Prostate gland (tissue), 2 donors: Measurements from ENCODE around the gene IFNG.

ENCODE experiments used
- POLR2AphosphoS5 ChIP-seq: sonication (generic); formaldehyde crosslinking; IDR thresholded peaks from one replicate; pipeline ENCODE4 v1.6.1; 2017; ENCODE audit warnings: antibody characterized with exemption
- TF ChIP-seq, protein P1 (sequence below), 4 experiments: fragments of 200-600 bp in 2 of 4; fragments of 450-650 bp in 2 of 4; sonication (generic) in 2 of 4; IDR thresholded peaks; 1 replicate in 3 of 4; 2 replicates in 1 of 4; pipeline ENCODE4 v1.5.1; 2016 to 2019; ENCODE audit warnings: antibody characterized with exemption in 4 of 4, mild to moderate bottlenecking in 2 of 4, moderate library complexity in 2 of 4

DNA sequence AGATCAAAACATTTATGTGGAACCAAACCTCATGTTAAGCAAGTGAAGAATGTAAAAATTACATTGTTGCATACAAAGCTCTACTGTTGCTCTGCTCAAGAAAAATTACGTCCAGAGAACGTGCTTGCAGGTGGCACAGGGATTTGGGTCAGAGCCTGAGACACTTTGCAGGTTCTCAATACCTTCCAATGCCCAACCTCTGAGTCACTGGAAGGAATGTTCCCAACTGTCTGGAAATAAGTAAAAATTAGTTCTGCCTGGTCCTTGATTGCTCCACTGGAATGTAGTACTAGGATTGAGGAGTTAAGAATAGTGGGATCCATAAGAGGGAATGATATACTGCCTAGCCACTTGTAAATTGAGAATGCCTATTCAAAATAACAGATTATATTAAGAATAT is 2.8 kb upstream of the IFNG start:
- TF ChIP-seq POLR2AphosphoS5 = no peak
- TF ChIP-seq, protein P1, sequence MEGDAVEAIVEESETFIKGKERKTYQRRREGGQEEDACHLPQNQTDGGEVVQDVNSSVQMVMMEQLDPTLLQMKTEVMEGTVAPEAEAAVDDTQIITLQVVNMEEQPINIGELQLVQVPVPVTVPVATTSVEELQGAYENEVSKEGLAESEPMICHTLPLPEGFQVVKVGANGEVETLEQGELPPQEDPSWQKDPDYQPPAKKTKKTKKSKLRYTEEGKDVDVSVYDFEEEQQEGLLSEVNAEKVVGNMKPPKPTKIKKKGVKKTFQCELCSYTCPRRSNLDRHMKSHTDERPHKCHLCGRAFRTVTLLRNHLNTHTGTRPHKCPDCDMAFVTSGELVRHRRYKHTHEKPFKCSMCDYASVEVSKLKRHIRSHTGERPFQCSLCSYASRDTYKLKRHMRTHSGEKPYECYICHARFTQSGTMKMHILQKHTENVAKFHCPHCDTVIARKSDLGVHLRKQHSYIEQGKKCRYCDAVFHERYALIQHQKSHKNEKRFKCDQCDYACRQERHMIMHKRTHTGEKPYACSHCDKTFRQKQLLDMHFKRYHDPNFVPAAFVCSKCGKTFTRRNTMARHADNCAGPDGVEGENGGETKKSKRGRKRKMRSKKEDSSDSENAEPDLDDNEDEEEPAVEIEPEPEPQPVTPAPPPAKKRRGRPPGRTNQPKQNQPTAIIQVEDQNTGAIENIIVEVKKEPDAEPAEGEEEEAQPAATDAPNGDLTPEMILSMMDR (IDR thresholded peaks at IDR 0.05) = no peak
